A204.1 (cell line): ENCODE measurements around the gene SIGLEC14.
"Not testable (repeated sequence)": the region's sequence is repeated elsewhere in the genome, so short reads cannot be mapped to it uniquely, and the experiment has no call there.

Source experiments
- FAIRE-seq: peaks from 2 replicates; lab custom pipeline; 2012; peaks lifted over from hg19 to GRCh38; lab: Jason Lieb, UNC

Gene SIGLEC14

GRCh38 chr19:51646730-51647129, at the start of gene SIGLEC14:
TSS of gene SIGLEC14 (minus strand) at chr19:51646825. CDS start at chr19:51646759, 66 bp downstream.
- not testable (repeated sequence) for FAIRE-seq

- no peak for FAIRE-seq
Measured at GRCh38 chr19:51695702-51696315, 49.2 kb upstream of the SIGLEC14 start.

- no peak for FAIRE-seq
Measured at GRCh38 chr19:51695088-51695487, 48.5 kb upstream of the SIGLEC14 start.

GRCh38 chr19:51694318-51695085, 47.9 kb upstream of the SIGLEC14 start:
- FAIRE-seq = no peak

DNA sequence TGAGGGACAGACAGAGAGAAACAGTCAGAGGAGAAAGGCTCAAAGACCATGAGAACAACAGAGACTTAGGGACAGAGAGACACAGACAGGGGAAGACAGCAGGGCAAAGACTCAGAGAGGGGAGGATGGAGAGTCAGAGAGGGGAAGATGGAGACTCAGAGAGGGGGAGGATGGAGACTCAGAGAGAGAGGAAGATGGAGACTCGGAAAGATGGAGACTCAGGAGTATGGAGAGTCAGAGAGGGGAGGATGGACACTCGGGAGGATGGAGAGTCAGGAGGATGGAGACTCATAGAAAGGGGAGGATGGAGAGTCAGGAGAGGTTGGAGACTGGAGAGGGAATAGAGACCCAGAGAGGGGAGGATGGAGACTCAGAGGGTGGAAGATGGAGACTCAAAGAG, 47.2 kb upstream of the SIGLEC14 start:
- no peak for FAIRE-seq

DNA sequence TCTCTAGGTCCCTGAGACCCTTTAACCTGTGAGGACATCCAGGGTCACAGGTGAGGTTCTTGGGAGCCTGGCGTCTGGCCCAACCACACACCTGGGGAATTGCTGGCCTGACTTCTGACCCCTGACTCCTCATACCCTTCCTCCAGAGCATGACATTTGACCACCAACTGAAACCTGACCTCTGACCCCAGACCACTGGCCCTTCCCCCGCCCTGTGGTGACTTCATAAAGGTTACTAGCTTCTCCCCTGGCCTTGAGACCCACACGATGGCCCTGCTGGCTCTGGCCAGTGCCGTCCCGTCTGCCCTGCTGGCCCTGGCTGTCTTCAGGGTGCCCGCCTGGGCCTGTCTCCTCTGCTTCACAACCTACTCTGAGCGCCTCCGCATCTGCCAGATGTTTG, 46.6 kb upstream of the SIGLEC14 start, which contains the start of gene SPACA6:
TSS of gene SPACA6 (plus strand) at position 71 of the 400 bp plus-strand sequence. CDS start at position 268, 197 bp downstream.
- FAIRE-seq = no peak

DNA sequence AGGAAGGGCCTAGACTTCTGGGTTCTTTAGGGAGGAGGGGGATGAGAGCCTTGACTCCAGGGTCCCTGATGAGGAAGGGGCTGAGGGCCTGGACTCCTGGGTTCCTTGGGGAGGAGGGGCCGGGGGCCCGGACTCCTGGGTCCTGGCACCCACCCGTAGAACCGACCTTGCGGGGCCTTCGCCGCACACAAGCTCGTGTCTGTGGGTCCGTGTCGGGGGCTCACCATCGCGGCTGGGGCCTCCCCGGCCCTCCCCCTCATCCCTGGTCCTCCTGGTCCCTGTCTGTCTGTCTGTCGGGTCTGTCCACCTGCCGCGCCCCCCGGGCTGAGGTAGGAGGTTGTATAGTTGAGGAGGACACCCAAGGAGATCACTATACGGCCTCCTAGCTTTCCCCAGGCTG, 45.8 kb upstream of the SIGLEC14 start:
- FAIRE-seq = no peak

DNA sequence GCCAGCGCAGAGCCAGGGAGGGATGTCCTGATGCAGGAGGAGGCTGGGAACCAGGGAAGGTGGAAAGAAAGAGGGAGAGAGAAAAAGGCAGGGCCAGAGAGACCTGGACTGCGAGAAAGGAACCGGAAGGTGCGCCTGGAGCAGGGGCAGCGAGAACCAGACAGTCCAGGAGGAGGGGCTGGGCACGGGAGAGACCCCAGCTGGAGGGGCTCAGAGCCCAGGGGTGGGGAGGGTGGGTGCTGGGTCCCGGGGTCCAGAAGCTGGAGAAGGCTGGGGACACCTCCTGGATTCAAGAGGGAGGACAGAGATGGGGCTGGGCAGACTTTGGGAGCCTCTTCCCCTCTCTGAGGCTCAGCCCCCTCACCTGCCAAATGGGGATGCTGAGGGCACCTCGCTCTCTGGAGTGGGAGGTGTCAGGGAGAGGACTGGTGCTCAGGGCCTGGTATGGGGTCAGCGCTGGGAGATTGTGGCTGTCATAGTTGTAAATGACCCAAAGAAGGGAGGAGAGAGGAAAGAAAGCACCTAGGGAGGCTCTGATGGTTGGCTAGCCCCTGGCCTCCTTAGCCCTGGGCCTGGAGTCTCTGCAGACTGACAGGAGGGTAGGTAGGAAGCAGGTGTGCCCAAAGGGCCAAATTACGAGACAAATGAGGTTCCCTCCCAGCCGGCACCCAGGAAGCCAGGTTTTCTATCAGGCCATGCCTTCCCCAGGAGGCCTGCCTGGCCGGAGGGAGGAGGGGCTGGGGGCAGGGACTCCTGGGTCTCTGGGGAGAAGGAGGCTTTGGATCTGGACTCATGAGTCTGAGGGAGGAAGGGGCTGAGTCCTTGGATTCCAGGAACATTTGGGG, 45.2 kb upstream of the SIGLEC14 start:
- no peak for FAIRE-seq

- no peak for FAIRE-seq
Measured at GRCh38 chr19:51691074-51691583, 44.5 kb upstream of the SIGLEC14 start.

- FAIRE-seq = no peak
Measured at GRCh38 chr19:51690454-51691073, 43.9 kb upstream of the SIGLEC14 start.

GRCh38 chr19:51689751-51690453, 43.3 kb upstream of the SIGLEC14 start:
- no peak for FAIRE-seq

DNA sequence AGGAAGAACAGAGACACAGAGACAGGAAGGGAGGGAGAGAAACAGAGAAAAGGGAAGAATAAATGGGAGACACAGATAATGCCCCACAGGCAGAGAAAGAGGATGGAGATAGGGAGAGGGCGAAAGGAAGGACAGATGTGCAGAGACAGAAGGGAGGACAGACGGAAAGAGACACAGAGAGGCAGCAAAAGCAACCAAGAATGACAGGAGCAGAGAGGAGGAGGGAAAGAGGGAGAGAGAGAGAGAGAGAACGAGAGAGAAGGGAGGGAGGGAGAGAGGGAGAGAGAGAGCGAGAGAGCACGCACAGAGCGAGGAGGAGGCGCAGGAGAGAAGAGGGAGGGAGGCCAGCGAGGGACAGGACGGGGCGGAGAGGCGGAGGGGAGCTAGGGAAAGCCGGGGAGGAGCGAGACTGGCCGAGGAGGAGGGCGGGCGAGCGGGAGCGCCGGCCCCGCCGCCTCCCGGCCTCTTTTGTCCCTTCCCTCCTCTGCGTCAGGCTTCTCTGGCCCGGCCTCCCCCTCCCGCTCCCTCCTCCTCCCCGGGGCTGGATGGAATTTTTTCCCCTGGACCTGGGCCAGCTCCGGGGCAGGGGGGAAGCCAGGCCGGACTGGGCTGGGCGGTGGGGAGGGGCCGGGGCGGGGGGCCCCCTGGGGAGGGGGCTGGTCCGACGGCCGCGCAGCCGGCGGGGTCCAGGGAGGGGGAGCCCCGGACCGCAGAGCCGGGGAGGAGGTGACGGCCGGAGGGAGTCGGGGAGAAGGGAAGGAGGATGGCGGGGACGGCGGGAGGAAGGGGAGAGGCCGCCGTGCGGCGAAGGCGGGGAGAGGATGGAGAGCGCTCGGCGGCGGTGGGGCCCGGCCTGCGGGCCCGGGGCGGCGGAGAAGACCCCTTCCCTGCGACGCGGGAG, 42.3 kb upstream of the SIGLEC14 start:
- peak; percentile 91 for FAIRE-seq

GRCh38 chr19:51687791-51688670, 41.4 kb upstream of the SIGLEC14 start:
- FAIRE-seq = no peak

DNA sequence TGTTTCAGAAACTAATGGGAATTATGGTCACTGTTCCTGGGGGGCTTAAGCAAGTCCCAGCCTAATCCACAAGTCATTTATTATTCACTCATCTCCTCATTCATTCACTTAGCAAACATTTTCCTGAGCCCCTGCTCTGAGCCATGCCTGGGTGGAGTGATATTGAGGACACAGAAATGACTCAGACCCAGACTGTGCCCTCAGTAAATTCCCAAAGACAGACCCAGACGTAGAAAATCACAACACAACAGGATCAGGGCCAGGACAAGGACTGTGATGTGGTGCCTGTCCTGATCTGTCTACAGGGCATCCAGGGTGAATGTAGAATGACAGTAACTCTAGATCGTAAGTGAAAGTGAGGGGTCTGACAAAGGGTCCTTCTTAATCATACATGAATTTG, 39.5 kb upstream of the SIGLEC14 start:
- FAIRE-seq = no peak

DNA sequence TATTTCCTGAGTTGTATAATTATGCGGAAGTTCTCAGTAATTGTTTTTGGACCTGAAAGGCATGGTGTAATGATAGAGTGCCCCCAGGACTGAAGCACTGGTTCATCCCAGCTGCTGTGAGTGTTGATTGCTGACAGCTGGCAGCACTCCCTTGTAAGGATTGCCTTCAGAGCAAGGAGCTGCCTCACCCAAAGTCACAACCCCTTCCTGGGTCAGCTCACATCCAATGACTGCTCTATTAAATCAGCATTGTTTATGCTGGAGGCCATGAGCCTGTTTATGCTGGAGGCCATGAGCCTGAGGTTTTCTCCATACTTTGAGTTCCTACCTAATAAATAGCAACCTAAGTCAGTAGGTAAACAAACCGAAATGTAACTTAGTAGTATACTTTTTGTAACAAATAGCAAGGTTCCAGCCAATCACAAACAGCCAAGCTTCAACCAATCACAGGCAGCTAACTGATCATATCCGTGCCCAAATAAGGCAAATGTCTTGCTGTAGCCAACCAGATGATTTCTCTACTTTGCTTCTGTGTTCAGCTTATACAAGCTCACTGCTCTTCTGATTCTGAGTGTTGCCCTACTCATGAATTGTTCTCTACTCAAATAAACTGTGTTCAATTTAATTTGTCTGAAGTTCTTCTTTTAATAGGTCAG, 34.8 kb upstream of the SIGLEC14 start:
- FAIRE-seq = no peak

DNA sequence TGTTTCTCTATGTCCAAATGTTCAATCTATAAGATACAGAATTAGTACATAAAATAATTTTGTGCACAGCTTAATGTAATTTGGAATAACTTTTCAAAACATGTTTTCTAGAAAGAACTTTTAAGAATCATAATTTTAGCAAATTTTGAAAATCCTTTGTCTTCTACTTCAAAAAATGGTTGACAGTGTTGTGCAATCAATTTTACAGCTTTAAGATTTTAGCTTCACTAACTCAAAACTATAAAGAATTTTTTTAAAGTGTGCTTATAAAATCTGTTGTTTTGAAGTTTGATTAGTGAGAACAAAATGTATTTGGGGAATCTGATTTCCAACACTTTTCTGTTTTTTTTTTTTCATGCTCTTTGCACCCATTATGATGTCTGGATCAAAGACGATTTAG, 33.8 kb upstream of the SIGLEC14 start:
- no peak for FAIRE-seq

DNA sequence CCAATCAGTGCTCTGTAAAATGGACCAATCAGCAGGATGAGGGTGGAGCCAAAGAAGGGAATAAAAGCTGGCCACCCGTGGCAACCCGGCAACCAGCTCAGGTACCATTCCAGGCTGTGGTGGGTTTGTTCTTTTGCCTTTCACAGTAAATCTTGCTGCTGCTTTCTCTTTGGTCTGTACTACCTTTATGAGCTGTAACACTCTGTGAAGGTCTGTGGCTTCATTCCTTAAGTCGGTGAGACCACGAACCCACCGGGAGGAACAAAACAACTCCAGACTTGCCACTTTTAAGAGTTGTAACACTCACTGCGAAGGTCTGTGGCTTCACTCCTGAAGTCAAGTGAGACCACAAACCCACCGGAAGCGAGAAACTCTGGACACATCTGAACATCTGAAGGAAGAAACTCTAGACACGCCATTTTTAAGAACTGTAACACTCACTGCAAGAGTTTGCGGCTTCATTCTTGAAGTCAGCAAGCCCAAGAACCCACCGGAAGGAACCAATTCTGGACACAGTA, 30.0 kb upstream of the SIGLEC14 start:
- FAIRE-seq = no peak

DNA sequence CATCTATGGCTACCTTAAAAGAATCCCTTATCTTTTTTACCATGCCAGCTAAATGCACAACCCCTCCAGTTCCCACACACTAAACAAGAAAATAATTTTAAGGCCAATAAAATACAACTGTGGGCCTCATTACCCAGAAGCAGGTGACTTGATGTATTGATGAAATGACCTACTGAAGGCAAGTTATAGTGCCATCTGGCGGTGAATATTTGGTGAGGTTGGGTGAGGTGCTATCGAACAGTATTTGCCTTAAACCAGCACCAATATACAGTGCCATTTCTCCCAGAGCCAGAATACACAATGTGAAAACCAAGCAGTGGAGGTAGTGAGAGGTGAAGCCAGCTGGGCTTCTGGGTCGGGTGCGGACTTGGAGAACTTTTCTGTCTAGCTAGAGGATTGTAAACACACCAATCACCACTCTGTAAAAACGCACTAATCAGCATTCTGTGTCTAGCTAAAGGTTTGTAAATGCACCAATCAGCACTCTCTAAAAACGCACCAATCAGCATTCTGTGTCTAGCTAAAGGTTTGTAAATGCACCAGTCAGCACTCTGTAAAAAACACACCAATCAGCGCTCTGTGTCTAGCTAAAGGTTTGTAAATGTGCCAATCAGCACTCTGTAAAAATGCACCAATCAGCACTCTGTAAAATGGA, 29.4 kb upstream of the SIGLEC14 start:
- FAIRE-seq = peak; percentile 21
